Stomach smooth muscle (tissue), 2 donors: ENCODE results near the gene CCDC59.

Source experiments
- H3K27ac ChIP-seq: one replicate; pipeline ENCODE4 v1.7.0; 2013; ENCODE audit warnings: mild to moderate bottlenecking, low read length, inconsistent platforms
- H3K27me3 ChIP-seq, 2 donors: one replicate each; pipeline ENCODE4 v1.7.0; 2013; ENCODE audit warnings: low read length in 2 of 2; ENCODE audit not compliant: insufficient read depth in 2 of 2, control insufficient read depth in 1 of 2
- H3K36me3 ChIP-seq, 2 donors: one replicate each; pipeline ENCODE4 v1.7.0; 2013; ENCODE audit warnings: low read length in 2 of 2; ENCODE audit not compliant: control insufficient read depth in 2 of 2, insufficient read depth in 2 of 2
- H3K4me1 ChIP-seq: one replicate; pipeline ENCODE4 v1.7.0; 2013; ENCODE audit warnings: low read length; ENCODE audit not compliant: control insufficient read depth, insufficient read depth
- H3K4me3 ChIP-seq, 2 donors: one replicate each; pipeline ENCODE4 v1.7.0; 2013; ENCODE audit warnings: low read length in 2 of 2
- H3K9ac ChIP-seq, 2 donors: one replicate each; pipeline ENCODE4 v1.7.0; 2013; ENCODE audit warnings: low read length in 2 of 2, mild to moderate bottlenecking in 1 of 2
- H3K9me3 ChIP-seq, 2 donors: one replicate each; pipeline ENCODE4 v1.7.0; 2013; ENCODE audit warnings: low read length in 2 of 2; ENCODE audit not compliant: control insufficient read depth in 2 of 2
- donor health status: healthy.
- donor health status: Pancreatic carcinoma.

The CCDC59 gene

DNA sequence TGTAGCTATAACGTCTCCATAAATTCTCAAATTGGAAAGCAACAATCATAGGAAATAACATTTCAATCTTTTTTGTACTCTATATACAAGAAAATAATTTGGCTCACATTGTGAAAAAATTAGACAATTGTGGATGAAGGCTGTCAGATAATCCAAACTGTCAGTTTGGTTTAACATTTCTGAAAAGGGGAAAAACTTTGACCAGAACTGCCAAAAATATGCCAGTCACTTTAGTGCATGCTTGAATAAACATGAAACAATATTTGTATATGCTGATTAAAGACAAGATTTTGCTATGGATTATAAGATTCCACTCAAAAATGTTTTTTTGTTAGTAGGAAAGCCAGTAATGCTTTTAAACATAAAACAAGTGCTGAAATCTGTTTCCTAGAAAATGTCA is 38.9 kb downstream of the CCDC59 start:
- Histone ChIP-seq H3K36me3 (no peaks in the 10 kb centered on the region), H3K27ac (no peak overlapping the region), H3K27me3 (no peaks in the 10 kb centered on the region), H3K9ac (no peak overlapping the region), H3K9me3 (no peaks in the 10 kb centered on the region), H3K4me1 (no peaks in the 10 kb centered on the region), H3K4me3 (no peak overlapping the region)

DNA sequence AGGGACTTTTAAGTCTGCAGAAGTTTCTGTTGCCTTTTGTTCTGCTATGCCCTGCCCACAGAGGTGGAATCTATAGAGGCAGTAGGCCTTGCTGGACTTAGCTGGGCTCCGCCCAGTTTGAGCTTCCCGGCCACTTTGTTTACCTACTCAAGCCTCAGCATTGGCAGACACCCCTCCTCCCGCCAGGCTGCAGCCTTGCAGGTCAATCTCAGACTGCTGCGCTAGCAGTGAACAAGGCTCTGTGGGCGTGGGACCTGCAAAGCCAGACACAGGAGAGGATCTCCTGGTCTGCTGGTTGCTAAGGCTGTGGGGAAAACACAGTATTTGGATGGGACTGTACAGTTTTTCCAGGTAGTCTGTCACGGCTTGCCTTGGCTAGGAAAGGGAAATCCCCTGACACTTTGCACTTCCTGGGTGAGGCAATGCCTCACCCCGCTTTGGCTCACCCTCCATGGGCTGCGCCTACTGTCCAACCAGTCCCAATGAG is 43.7 kb downstream of the CCDC59 start:
- Histone ChIP-seq H3K4me3 (no peak overlapping the region), H3K9me3 (no peaks in the 10 kb centered on the region), H3K36me3 (no peaks in the 10 kb centered on the region)

More for the DNA sequence above, 43.7 kb downstream of the CCDC59 start:
- no peak overlapping the region for H3K27ac ChIP-seq
- H3K9ac ChIP-seq: no peak overlapping the region
- no peaks in the 10 kb centered on the region for H3K27me3 ChIP-seq
- H3K4me1 ChIP-seq: no peaks in the 10 kb centered on the region
